NCI-H128 (cell line): ENCODE results near the gene GALR1.
A peak's percentile ranks its signal among the peaks of the same experiment; 100 is the strongest.
"Not testable (repeated sequence)": the region's sequence is repeated elsewhere in the genome, so short reads cannot be mapped to it uniquely, and the experiment has no call there.

Experiments
- DNase-seq: peaks from one replicate; lab custom pipeline; 2025; ENCODE audit not compliant: unreplicated experiment; lab: John Stamatoyannopoulos, UW

The GALR1 gene

DNA sequence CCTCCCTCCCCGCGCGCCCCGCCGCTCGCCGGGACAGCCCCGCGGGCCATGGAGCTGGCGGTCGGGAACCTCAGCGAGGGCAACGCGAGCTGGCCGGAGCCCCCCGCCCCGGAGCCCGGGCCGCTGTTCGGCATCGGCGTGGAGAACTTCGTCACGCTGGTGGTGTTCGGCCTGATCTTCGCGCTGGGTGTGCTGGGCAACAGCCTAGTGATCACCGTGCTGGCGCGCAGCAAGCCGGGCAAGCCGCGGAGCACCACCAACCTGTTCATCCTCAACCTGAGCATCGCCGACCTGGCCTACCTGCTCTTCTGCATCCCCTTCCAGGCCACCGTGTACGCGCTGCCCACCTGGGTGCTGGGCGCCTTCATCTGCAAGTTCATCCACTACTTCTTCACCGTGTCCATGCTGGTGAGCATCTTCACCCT, 865 bp downstream of the GALR1 start:
- DNase-seq = no peak

GRCh38 chr18:77250926-77251729, 1.5 kb downstream of the GALR1 start:
- DNase-seq = no peak

DNA sequence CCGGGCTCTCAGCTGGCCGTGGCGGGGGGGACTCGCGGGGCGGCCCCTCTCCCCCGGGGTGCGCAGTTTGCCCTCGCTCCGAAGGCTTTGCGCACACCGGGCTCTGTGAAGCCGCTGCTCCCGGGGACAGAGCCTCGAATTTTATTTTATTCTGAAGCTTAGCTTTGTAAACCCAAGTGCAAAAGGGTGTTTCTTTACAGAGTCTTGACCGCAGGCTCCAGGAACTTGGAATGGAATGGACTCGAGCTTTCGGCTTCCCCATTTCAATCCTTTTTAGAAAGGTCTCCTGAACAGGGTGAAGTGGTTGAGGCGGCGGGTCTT, 2.0 kb downstream of the GALR1 start:
- DNase-seq = no peak

- DNase-seq = peak; percentile 30
Measured at GRCh38 chr18:77254711-77255405, 5.2 kb downstream of the GALR1 start.

DNA sequence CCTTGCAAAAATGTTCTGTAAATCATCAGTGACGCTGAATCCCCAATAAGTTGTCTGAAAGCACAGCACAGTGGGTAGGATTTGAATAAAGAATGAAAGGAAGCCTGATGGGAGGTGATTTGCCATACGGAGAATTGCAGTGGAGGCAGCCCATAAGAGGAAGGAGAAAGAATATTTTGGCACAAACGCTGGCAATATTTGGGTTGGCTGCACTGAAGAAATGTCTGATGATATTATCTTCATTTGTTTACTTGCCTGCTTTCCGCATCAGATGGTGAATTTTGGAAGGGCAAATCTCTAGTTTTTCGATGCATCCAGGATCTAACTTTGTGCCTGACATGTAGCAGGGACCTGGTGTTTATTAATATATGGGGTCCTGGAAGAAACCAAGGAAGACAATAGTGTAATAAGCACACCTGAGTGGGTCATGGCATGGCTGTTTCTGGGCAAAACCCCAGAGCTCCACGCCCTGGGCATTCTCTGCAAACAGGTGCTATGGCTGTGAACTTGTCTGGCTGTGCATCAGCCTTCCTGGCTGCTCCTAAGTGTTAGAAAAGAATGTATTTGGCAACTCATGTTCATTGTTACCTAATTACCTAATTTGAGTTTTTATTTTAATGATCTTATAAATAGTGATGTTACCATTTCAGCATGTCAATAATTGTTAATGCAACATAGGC, 5.9 kb downstream of the GALR1 start:
- no peak for DNase-seq

DNA sequence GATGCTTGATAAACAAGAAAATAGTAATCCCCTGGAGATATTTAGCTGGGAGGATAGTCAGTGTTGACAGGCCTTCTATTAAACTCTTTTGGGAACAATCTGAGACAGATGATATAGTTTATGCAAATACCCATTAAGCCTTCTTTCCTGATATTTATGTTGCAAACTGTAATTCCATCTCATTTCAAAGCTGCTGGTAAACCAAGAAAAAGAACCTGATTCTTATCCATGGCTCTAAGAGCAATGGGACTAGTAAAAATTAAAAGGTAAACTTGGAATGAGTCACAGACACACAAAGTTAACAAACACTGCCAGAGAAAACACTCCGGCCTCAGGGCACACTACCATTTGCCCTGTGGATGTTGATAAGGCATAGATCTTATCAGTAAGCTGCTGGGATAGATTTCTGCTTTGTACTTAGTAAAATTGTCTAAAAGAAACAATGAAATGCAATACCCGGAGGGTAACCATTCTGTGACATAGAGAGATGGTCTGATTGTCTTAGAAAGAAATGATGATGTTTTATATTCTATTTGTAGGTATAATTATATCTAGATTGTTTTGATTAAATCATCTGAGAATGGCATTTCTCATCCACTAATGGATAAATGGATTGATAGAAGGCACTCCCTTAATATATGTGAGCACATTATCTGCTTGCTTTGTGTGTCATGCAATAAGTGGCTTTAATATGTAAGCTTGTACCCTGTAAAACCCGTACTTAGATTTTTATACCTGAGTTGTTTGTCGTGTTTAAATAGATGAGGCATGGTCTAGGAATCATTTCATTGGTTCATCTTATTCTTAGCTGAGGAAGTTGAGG, 13.2 kb downstream of the GALR1 start:
- DNase-seq = no peak

DNA sequence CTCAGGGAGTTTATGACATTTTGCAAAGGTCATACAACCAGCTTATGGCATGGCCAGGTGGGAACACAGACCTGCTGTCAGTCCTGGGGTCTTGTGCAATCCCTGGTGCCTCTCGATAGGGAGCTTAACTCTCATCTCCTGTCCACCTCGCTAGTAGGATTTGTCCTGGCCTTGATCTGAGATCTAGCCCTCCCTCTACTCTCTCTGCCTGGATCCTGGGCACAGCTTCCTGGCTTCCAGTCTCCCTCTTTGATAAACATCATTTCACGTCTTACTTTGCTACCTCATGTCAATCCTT, 13.8 kb downstream of the GALR1 start:
- no peak for DNase-seq

DNA sequence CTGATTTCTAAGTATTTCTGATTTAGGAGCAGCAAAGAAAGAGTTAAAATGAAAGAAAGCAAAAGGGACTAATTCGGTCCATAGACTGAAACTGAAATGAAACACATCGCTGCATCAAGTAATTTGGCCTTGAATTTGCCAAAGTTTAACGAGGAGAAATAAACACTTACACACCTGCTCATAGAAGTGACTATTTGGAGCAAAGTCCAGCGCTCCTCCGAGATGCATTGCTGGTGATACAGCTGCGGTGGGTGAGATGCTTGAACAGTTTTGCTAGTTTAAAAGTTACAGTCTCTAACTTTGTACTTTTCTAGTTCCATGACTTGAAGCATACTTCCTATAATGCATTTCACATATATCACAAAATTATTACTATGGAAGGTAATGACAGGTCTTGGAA, 18.3 kb downstream of the GALR1 start:
- no peak for DNase-seq

DNA sequence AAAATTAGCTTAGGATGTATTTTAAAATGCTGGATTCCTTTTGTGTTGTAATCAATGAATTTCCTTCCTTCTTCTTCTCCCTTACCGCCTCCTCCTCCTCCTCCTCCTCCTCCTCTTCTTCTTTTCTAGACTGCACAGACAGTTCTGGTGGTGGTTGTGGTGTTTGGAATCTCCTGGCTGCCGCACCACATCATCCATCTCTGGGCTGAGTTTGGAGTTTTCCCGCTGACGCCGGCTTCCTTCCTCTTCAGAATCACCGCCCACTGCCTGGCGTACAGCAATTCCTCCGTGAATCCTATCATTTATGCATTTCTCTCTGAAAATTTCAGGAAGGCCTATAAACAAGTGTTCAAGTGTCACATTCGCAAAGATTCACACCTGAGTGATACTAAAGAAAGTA, 18.8 kb downstream of the GALR1 start:
- no peak for DNase-seq

GRCh38 chr18:77271576-77272481, 22.2 kb downstream of the GALR1 start:
- no peak for DNase-seq

DNA sequence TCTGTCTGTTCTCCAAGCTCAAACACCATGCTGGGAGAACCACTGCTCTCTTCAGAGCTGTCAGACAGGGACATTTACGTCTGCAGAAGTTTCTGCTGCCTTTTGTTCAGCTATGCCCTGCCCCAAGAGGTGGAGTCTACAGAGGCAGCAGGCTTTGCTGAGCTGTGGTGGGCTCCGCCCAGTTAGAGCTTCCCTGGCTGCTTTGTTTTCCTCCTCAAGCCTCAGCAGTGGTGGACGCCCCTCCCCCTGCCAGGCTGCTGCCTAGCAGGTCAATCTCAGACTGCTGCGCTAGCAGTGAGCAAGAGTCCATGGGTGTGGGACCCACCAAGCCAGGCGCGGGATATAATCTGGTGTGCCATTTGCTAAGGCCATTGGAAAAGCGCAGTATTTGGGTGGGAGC, 41.2 kb downstream of the GALR1 start:
- DNase-seq = not testable (repeated sequence)

- no peak for DNase-seq
Measured at GRCh38 chr18:77298172-77298571, 48.5 kb downstream of the GALR1 start.

- DNase-seq = no peak
Measured at GRCh38 chr18:77299706-77300105, 50.1 kb downstream of the GALR1 start.

DNA sequence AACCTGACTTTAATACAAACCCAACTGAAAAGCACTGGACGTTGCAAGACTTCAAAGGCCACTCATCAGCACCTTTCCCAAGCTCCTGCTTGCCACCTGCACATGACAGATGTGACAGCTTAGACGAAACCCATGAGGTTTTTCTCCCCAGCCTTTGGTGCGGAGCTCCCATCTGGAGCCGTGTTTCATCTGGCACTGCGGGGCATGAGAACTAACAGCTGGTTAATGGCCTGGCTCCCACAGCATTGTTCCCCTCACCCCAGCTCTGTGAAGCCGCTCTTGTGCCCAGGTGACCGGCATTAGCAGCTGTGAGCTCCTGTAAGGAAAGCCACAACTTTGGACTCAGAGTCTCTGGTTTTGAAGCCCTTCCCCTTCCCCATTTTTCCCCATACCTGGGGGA, 50.9 kb downstream of the GALR1 start:
- DNase-seq = no peak

DNA sequence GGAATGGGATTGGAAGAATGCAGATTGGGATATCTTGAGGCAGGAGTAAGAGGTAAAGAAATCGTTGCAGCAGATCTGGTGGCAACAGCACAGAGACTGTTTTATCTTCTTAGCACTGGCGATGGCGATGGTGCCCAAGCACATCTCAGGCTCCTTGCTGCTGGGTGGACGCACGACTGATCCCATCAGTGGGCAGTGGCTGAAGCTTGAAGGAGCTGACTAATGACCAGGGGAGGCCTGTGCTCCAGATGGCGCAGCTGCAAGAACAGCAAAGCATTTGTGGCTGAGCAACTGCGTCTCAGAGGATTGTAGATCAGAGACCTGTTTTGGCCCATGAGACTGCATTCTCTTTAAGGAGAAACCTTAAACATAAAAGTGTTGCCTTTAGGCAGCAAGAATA, 54.6 kb downstream of the GALR1 start:
- no peak for DNase-seq

GRCh38 chr18:77305676-77306075, 56.0 kb downstream of the GALR1 start:
- DNase-seq = no peak

- DNase-seq = no peak
Measured at GRCh38 chr18:77308216-77308615, 58.6 kb downstream of the GALR1 start.

DNA sequence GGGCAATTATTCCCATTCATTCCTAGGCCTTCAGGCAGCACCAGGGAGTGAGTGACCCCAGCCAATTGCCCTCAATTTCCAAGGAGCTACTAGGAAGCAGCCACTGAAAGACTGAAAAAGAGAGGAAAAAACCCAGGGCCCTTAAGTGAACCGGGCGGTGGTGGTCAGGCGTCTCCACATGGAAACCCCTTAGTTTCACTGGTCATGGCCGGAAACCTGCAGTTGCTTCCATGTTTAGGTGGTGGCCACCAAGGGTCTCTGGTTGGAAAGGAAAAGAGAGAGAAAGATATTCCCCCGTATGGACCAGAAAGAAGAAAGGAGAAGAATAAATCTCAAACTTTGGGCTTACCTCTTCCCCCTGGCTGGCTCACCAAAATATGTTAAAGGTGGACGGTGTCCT, 64.9 kb downstream of the GALR1 start:
- DNase-seq = no peak

DNA sequence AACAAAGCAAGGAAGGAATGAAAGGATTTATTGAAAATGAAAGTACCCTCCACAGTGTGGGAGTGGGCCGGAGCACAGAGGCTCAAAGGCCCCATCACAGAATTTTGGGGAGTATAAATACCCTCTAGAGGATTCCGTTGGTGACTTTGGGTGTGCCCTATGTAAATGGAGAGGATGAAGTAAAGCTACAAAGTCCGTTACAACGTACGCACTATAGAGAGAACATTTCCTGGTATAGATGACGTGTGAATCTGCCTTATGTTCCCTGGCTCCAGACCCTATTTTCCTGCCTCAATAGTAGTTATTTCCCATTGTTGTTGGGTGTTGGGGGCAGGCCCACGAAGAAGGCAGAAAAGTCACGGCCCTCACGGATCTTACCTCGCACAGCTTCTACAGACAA, 65.3 kb downstream of the GALR1 start:
- no peak for DNase-seq

DNA sequence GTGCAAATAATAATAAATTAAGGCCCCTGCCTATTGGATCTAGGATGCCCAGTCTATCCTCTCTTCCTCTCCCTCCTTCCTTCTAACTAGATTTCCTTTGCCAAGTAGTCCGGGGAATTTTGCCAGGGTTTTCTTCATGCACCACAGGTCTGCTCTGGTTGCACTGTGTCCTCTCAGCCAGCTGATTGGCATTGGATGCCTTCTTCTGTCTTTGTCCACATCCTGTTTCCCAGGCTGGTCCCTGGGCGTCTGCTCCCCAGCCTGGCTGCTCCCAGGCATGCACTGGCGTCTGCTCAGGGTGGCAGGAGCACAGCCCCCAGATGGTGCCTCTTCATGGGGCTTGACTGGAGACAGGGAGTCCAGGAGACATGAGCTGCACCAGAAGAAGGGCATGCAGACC, 66.4 kb downstream of the GALR1 start:
- DNase-seq = no peak

- no peak for DNase-seq
Measured at GRCh38 chr18:77316641-77317040, 67.0 kb downstream of the GALR1 start.
